Measurements from ENCODE around the gene OR7A10. TPM values are rescaled to one million over a fixed set of nuclear protein-coding genes. Genes with fewer than 3 reads are reported as not detected.

Gene OR7A10
- total RNA-seq, 1 experiment from 2014 or later: not detected

DNA sequence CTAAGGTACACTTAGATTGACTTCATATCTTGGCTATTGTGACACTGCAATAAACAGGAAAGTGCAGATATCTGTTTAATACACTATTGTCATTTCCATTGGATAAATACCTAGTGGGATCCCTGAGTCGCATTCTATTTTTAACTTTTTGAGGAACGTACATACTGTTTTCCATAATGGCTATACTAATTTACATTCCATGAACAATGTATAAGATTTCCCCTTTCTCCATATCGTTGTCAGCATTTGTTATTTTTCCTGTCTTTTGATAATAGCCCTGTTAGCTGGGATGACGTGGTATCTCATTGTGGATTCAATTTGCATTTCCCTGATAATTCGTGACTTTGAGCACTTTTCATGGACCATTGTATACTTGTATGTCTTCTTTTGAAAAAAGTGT is 19.8 kb upstream of the OR7A10 start (continued):
- TF ChIP-seq, protein P1, sequence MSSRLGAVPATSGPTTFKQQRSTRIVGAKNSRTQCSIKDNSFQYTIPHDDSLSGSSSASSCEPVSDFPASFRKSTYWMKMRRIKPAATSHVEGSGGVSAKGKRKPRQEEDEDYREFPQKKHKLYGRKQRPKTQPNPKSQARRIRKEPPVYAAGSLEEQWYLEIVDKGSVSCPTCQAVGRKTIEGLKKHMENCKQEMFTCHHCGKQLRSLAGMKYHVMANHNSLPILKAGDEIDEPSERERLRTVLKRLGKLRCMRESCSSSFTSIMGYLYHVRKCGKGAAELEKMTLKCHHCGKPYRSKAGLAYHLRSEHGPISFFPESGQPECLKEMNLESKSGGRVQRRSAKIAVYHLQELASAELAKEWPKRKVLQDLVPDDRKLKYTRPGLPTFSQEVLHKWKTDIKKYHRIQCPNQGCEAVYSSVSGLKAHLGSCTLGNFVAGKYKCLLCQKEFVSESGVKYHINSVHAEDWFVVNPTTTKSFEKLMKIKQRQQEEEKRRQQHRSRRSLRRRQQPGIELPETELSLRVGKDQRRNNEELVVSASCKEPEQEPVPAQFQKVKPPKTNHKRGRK (CRISPR knock-in tag; IDR thresholded peaks at IDR 0.05; ENCODE audit: borderline replicate concordance): no peak
- TF ChIP-seq FOXK1 (CRISPR knock-in tag; IDR thresholded peaks at IDR 0.05): no peak
- no peak for TF ChIP-seq CREM (CRISPR knock-in tag; IDR thresholded peaks at IDR 0.05)
- TF ChIP-seq TCF7 (CRISPR knock-in tag; IDR thresholded peaks at IDR 0.05; ENCODE audit: low read depth): no peak
- TF ChIP-seq, protein P2, sequence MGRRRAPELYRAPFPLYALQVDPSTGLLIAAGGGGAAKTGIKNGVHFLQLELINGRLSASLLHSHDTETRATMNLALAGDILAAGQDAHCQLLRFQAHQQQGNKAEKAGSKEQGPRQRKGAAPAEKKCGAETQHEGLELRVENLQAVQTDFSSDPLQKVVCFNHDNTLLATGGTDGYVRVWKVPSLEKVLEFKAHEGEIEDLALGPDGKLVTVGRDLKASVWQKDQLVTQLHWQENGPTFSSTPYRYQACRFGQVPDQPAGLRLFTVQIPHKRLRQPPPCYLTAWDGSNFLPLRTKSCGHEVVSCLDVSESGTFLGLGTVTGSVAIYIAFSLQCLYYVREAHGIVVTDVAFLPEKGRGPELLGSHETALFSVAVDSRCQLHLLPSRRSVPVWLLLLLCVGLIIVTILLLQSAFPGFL (CRISPR knock-in tag; IDR thresholded peaks at IDR 0.05; ENCODE audit: borderline replicate concordance): no peak

DNA sequence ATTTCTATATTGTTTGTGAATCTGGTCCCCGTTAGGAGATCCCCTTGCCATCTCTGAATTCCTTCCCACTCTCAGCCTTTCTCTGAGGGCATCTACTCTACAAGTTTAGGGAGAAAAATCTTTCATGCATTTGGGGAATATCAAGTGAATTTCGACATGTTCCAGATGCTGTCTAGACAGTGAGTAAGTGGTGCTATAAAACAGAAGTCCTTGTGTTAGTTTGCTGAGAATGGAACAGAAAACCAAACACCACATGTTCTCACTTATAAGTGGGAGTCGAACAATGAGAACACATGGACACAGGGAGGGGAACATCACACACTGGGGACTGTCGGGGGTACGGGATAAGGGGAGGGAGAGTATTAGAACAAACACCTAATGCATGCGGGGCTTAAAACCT is 5.1 kb downstream of the OR7A10 start:
- POLR2A ChIA-PET: no interaction called here
- no peaks in the 10 kb centered on the region for H3K4me1 Mint-ChIP-seq
- H3K27ac Mint-ChIP-seq: no peak overlapping the region
- peaks cover 20% of the 10 kb centered on the region for H3K27me3 Mint-ChIP-seq (ENCODE audit: low read depth)
- no peaks in the 10 kb centered on the region for H3K36me3 Mint-ChIP-seq
- no peak overlapping the region for H3K4me3 Mint-ChIP-seq
- TF ChIP-seq, protein P3, sequence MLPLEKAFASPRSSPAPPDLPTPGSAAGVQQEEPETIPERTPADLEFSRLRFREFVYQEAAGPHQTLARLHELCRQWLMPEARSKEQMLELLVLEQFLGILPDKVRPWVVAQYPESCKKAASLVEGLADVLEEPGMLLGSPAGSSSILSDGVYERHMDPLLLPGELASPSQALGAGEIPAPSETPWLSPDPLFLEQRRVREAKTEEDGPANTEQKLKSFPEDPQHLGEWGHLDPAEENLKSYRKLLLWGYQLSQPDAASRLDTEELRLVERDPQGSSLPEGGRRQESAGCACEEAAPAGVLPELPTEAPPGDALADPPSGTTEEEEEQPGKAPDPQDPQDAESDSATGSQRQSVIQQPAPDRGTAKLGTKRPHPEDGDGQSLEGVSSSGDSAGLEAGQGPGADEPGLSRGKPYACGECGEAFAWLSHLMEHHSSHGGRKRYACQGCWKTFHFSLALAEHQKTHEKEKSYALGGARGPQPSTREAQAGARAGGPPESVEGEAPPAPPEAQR (CRISPR knock-in tag; IDR thresholded peaks at IDR 0.05): no peak
- TF ChIP-seq GABPB1 (CRISPR knock-in tag; IDR thresholded peaks at IDR 0.05): no peak
- TF ChIP-seq ZNF232 (CRISPR knock-in tag; IDR thresholded peaks at IDR 0.05): no peak
- no peak for TF ChIP-seq ZNF671 (CRISPR knock-in tag; IDR thresholded peaks at IDR 0.05)
- TF ChIP-seq, protein P4, sequence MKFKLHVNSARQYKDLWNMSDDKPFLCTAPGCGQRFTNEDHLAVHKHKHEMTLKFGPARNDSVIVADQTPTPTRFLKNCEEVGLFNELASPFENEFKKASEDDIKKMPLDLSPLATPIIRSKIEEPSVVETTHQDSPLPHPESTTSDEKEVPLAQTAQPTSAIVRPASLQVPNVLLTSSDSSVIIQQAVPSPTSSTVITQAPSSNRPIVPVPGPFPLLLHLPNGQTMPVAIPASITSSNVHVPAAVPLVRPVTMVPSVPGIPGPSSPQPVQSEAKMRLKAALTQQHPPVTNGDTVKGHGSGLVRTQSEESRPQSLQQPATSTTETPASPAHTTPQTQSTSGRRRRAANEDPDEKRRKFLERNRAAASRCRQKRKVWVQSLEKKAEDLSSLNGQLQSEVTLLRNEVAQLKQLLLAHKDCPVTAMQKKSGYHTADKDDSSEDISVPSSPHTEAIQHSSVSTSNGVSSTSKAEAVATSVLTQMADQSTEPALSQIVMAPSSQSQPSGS (CRISPR knock-in tag; IDR thresholded peaks at IDR 0.05; ENCODE audit: borderline replicate concordance, low read depth): no peak
- no peak for TF ChIP-seq ZNF138 (CRISPR knock-in tag; conservative IDR thresholded peaks at IDR 0.05)
- TF ChIP-seq, protein P5, sequence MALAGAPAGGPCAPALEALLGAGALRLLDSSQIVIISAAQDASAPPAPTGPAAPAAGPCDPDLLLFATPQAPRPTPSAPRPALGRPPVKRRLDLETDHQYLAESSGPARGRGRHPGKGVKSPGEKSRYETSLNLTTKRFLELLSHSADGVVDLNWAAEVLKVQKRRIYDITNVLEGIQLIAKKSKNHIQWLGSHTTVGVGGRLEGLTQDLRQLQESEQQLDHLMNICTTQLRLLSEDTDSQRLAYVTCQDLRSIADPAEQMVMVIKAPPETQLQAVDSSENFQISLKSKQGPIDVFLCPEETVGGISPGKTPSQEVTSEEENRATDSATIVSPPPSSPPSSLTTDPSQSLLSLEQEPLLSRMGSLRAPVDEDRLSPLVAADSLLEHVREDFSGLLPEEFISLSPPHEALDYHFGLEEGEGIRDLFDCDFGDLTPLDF (CRISPR knock-in tag; IDR thresholded peaks at IDR 0.05): no peak
- TF ChIP-seq ZNF416 (CRISPR knock-in tag; IDR thresholded peaks at IDR 0.05): no peak
- no peak for TF ChIP-seq GRHL2 (CRISPR knock-in tag; IDR thresholded peaks at IDR 0.05; ENCODE audit: insufficient replicate concordance, severe bottlenecking)
- TF ChIP-seq, protein P6, sequence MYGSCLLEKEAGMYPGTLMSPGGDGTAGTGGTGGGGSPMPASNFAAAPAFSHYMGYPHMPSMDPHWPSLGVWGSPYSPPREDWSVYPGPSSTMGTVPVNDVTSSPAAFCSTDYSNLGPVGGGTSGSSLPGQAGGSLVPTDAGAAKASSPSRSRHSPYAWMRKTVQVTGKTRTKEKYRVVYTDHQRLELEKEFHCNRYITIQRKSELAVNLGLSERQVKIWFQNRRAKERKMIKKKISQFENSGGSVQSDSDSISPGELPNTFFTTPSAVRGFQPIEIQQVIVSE (CRISPR knock-in tag; IDR thresholded peaks at IDR 0.05; ENCODE audit: borderline replicate concordance): no peak
- no peak for TF ChIP-seq ELF4 (CRISPR knock-in tag; IDR thresholded peaks at IDR 0.05; ENCODE audit: low read depth)
- TF ChIP-seq, protein P7, sequence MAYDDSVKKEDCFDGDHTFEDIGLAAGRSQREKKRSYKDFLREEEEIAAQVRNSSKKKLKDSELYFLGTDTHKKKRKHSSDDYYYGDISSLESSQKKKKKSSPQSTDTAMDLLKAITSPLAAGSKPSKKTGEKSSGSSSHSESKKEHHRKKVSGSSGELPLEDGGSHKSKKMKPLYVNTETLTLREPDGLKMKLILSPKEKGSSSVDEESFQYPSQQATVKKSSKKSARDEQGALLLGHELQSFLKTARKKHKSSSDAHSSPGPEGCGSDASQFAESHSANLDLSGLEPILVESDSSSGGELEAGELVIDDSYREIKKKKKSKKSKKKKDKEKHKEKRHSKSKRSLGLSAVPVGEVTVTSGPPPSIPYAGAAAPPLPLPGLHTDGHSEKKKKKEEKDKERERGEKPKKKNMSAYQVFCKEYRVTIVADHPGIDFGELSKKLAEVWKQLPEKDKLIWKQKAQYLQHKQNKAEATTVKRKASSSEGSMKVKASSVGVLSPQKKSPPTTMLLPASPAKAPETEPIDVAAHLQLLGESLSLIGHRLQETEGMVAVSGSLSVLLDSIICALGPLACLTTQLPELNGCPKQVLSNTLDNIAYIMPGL (CRISPR knock-in tag; IDR thresholded peaks at IDR 0.05): no peak
- TF ChIP-seq, protein P8, sequence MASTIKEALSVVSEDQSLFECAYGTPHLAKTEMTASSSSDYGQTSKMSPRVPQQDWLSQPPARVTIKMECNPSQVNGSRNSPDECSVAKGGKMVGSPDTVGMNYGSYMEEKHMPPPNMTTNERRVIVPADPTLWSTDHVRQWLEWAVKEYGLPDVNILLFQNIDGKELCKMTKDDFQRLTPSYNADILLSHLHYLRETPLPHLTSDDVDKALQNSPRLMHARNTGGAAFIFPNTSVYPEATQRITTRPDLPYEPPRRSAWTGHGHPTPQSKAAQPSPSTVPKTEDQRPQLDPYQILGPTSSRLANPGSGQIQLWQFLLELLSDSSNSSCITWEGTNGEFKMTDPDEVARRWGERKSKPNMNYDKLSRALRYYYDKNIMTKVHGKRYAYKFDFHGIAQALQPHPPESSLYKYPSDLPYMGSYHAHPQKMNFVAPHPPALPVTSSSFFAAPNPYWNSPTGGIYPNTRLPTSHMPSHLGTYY (CRISPR knock-in tag; IDR thresholded peaks at IDR 0.05): no peak
- TF ChIP-seq, protein P9, sequence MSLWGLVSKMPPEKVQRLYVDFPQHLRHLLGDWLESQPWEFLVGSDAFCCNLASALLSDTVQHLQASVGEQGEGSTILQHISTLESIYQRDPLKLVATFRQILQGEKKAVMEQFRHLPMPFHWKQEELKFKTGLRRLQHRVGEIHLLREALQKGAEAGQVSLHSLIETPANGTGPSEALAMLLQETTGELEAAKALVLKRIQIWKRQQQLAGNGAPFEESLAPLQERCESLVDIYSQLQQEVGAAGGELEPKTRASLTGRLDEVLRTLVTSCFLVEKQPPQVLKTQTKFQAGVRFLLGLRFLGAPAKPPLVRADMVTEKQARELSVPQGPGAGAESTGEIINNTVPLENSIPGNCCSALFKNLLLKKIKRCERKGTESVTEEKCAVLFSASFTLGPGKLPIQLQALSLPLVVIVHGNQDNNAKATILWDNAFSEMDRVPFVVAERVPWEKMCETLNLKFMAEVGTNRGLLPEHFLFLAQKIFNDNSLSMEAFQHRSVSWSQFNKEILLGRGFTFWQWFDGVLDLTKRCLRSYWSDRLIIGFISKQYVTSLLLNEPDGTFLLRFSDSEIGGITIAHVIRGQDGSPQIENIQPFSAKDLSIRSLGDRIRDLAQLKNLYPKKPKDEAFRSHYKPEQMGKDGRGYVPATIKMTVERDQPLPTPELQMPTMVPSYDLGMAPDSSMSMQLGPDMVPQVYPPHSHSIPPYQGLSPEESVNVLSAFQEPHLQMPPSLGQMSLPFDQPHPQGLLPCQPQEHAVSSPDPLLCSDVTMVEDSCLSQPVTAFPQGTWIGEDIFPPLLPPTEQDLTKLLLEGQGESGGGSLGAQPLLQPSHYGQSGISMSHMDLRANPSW (CRISPR knock-in tag; conservative IDR thresholded peaks at IDR 0.05; ENCODE audit: low read depth): no peak
- TF ChIP-seq, protein P10, sequence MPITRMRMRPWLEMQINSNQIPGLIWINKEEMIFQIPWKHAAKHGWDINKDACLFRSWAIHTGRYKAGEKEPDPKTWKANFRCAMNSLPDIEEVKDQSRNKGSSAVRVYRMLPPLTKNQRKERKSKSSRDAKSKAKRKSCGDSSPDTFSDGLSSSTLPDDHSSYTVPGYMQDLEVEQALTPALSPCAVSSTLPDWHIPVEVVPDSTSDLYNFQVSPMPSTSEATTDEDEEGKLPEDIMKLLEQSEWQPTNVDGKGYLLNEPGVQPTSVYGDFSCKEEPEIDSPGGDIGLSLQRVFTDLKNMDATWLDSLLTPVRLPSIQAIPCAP (CRISPR knock-in tag; IDR thresholded peaks at IDR 0.05): no peak
- no peak for TF ChIP-seq ZNF317 (CRISPR knock-in tag; IDR thresholded peaks at IDR 0.05; ENCODE audit: borderline replicate concordance, low read depth)
- CTCF ChIA-PET: no interaction called here
- ATAC-seq: no peak
- H3K9me3 Mint-ChIP-seq: peaks cover 19% of the 10 kb centered on the region
- no peak for DNase-seq (ENCODE audit: low spot score)
